Activated T-cell treated with anti-CD3 and anti-CD28 coated beads, Interleukin-2, amount 50 U/mL, for 48 hours (primary cell): ENCODE results near the gene PCF11.
"Not testable (repeated sequence)": the region's sequence is repeated elsewhere in the genome, so short reads cannot be mapped to it uniquely, and the experiment has no call there.

Experiments
- DNase-seq, 2 experiments: peaks; one replicate each; pipeline ENCODE4 v3.0.0-alpha.2; 2020

The PCF11 gene

DNA sequence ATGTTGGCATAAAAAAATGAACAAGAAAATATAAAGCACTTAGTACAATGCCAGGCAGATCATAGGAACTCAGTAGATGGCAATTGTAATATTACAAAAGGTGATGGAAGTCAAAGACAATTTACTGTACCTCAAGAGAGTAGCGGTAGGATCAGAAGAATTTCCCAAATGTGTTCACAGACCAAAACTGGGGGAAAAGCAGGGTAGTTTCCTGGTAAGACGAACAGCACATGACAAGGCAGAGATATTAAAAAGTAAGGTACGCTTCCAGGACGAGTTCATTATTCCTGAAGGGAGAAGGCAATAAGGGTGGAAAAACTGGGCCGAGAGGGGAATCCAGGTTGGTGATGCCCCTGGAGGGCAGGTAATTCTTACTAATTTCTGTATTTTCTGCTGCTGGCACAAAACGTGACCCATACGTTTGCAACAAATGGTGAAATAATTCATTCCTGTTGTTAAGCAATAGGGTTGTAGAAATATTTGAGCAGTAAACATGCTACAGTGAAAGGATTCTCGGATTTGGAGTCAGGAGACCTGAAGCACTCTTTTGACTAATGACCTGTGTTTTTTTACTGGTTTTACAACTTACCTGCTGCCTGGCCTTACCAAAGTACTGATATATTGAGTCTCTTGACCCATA, 35.8 kb downstream of the PCF11 start:
- no peak for DNase-seq

DNA sequence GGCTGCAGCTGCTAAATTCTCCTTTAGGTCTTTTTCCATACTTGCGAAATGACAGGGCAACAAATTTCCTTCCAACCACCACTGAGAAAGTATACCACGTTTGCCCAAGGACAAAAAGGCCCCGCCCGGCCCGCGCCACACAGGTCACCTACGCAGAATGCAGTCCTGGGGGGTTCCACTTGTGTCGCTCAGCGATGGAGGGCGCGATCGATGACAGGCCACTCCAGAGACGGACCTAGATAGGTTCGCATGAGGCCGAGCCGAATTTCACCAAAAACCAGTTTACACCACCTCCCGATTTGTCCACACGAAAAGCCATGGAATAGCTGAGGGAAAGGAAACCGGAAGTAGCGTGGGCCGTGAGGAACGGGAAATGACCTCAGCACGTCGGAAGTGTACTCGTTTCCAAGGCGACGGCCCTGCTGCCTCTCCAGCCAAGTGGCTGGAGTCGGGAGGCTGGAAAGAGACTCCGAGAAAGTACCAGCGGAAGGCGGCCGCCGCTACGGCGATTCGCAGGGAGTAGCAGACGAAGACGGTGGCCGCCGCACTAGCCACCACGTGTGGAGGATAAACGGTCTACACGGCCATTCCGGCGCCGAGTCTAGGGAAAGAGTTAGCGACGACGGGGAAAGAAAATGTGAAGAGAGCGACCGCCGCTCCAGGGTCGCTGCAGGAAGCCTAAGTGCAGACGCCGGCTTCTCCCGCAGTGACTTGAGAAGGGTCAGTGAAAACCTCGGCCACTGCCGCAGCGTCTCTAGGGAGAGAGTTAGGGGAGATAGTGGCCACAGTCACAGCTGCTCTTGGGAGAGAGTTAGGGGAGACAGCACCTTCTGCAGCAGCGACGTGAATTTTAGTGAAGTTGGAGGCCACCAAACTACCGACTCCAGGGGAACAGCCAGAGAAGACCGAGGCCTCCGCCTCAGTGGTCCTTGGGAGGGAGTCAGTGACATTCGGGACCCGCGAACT, 36.7 kb downstream of the PCF11 start, which contains the start of gene ANKRD42:
Gene ANKRD42 (plus strand): TSS at position 398 of the 966 bp plus-strand sequence. CDS start 959 bp downstream, outside the sequence.
- peak; percentile 89 to 91 for DNase-seq

DNA sequence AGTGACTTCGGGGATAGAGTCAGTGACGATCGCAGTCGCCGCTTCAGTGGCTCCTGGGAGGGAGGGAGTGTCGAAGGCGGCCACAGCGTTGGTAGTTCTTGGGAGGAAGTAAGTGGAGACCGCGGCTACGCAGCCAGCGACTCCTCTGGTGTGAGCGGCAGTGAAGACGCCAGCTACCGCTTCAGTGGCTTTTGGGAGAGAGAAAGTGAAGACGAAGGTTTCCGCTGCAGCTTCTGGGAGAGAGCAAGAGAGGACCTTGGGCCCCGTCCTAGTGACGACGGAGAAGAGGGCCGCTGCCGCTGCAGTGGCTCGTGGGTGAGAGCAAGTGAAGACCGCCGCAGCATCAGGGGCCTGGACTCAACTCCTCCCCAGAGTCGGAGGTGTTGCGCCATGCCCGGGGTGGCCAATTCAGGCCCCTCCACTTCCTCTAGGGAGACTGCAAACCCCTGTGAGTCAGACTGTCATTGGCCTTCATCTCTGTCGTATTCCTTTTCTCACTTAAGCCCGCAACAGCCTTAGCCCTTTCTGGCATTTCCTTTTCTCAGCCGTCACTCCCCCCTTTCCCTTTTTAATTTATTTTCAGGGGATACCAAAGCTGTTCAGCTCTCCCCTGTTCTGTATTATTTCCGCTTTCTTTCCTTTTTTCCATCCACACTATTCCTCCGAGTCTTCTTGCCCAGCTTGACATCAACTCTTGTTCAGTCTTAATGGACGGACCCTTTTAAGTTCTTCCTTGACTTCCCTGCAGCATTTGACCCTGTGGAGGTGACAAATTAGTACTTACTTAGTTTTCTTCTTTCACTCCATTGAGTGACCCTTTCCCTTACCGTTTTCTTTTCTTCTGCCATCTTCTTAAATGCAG, 37.6 kb downstream of the PCF11 start:
- peak; percentile 74 to 77 for DNase-seq

GRCh38 chr11:83195143-83195466, 38.2 kb downstream of the PCF11 start:
- DNase-seq, result no peak

GRCh38 chr11:83195649-83196048, 38.7 kb downstream of the PCF11 start:
- DNase-seq, result no peak

DNA sequence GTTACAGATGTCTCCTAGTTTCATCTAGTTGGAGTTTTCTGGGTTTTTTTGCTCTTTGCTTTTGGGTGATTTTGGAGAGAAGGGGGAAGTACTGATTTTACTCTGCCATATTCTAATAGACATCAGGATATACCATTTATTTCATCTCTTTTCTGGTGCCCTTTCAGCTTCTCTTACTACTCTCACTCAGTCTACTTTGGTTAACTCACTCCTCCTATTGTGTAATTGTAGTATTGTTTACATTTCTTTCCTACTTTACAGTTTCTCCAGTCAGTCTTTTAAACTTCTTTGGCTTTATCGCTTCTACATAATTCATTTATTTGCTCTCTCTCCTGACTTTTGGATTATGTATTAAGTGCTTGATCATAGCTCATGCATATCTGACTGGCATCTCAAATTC, 43.1 kb downstream of the PCF11 start:
- no peak for DNase-seq

- DNase-seq, result no peak
Observed at GRCh38 chr11:83205608-83206185, 48.8 kb downstream of the PCF11 start.

DNA sequence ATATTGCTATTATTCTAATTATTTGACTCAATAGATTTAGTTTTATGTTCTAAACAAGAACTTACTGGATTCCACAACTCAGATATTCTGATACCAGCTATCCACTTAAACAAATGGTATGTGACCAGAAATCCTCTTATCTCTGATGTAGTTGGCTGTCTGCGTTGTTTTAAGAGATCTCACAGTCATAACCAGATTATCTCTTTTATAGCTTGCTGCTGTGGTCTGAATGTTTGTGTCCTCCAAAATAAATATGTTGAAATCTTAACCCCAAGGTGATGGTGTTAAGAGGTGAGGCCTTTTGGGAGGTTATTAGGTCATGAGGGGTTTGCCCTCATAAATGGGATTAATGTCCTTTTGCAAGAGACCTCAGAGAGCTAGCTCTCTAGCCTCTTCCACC, 49.3 kb downstream of the PCF11 start:
- no peak for DNase-seq

- not testable (repeated sequence) for DNase-seq
Observed at GRCh38 chr11:83206771-83207382, 49.9 kb downstream of the PCF11 start.

DNA sequence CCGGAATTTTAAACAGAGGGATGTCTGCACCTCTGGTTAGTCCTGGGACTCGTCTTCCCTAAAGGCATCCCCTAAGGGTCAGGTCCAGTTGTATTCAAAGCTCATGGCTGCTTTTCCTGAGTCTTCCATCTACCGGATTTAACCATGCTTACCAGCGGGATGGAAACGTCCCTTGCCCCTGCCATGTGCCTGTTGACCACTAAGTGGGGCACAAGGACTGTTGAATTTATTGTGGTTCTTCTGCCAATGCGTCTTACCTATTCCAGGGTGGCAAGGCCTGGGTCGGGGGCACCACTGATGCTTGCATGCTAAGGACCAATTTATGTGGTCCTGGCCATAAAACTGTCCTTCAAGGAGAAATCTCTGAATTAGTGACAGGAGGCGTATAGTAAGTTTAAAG, 62.2 kb downstream of the PCF11 start:
- no peak for DNase-seq

- no peak for DNase-seq
Observed at GRCh38 chr11:83220260-83220659, 63.3 kb downstream of the PCF11 start.

DNA sequence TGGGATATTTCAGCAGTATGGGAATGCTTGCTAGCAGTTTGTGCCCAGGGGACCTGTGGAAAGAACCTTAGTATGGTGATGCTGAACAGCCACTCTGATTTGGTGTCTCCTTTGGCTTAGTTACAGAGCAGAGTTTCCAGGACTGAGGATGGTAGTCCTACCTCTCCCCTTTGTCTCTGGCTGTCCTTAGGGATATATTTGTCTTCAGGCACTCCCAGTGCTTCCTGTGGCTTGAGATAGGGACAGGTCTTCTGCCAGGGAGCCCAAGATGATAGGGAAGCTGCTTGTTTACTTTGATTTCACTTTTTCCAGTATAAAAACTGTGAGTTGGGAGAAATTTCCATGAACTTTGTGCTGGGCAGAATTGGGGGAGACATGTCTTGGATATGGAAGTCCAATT, 64.8 kb downstream of the PCF11 start:
- no peak for DNase-seq

DNA sequence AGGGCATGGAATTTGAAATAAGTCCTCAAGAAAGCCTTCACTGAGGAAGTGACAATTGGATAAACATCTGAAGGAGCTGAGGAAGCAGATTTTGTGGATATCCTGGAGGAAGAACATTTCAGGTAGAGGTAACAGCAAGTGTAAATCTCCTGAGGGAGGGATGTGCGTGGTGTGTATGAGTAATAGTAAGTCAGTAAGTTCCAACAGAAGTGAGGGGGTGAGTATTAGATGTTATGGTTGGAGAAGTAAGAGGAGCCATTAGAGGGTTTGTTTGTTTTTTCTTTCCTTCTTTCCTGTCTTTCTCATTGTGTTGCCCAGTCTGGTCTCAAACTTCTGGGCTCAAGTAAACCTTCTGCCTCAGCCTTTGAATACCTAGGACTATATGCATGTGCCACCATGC, 65.6 kb downstream of the PCF11 start:
- DNase-seq, result no peak

DNA sequence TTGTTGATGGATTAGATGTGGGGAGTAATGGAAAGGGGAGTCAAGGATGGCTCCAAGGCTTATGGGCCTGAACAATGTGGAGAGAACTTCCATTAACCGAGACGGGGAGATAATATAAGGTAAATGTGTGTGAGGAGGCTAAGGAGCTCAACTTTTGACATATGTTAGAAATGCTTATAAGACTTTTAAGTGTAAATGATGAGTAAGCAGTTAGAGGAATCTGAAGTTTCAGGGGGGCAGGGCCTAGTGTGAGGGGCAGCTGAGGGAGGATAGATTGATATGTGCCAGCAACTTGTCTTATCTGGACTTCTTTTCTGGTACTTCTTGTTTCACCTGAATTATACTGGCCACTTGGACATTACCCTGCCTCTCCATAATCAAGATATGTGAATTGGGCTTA, 66.5 kb downstream of the PCF11 start:
- DNase-seq, result no peak

DNA sequence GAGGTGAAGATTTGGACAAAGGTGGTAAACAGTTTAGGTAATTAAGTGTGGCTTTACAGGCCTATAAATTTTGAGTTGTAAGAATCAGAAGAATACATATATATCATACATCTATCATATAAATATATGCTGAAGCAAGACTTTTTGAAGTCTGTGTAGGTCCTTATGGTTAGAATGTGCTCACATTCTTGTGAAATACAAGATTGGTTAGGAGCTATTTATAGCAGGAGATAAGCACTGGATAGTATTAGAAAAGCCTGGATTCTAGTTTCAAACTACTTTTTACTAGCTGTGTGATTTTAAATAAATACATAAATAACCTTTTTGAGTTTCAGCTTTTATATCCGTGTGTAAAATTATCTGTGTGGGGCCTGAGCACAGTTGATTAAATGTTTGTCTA, 78.9 kb downstream of the PCF11 start:
- no peak for DNase-seq
